HEK293T (cell line): ENCODE results near the gene KMT2A.

Experiments used
- ARNT ChIP-seq: fragments of 450-650 bp; IDR thresholded peaks from 2 replicates; pipeline ENCODE4 v1.6.1; 2017; ENCODE audit warnings: mild to moderate bottlenecking
- BHLHE40 ChIP-seq: fragments of 450-650 bp; IDR thresholded peaks from 2 replicates; pipeline ENCODE4 v1.6.1; 2016; ENCODE audit warnings: mild to moderate bottlenecking, moderate library complexity, borderline replicate concordance
- CTBP1 ChIP-seq: fragments of 450-650 bp; IDR thresholded peaks from 2 replicates; pipeline ENCODE4 v1.6.1; 2016; ENCODE audit warnings: borderline replicate concordance
- ELF4 ChIP-seq: fragments of 450-650 bp; IDR thresholded peaks from 2 replicates; pipeline ENCODE4 v1.6.1; 2017; ENCODE audit warnings: antibody characterized with exemption
- FOXK2 ChIP-seq: fragments of 450-650 bp; IDR thresholded peaks from 2 replicates; pipeline ENCODE4 v1.6.1; 2016; ENCODE audit warnings: mild to moderate bottlenecking
- FOXM1 ChIP-seq: fragments of 450-650 bp; IDR thresholded peaks from 2 replicates; pipeline ENCODE4 v1.6.1; 2017; ENCODE audit warnings: mild to moderate bottlenecking, borderline replicate concordance
- HDGF ChIP-seq: fragments of 450-650 bp; IDR thresholded peaks from 2 replicates; pipeline ENCODE4 v1.6.1; 2017; ENCODE audit warnings: antibody characterized with exemption, borderline replicate concordance
- LEF1 ChIP-seq: fragments of 450-650 bp; IDR thresholded peaks from 2 replicates; pipeline ENCODE4 v1.6.1; 2017; ENCODE audit warnings: mild to moderate bottlenecking, borderline replicate concordance
- NFRKB ChIP-seq: fragments of 450-650 bp; IDR thresholded peaks from 2 replicates; pipeline ENCODE4 v1.6.1; 2016; ENCODE audit warnings: mild to moderate bottlenecking, moderate library complexity
- SP1 ChIP-seq: fragments of 450-650 bp; IDR thresholded peaks from 2 replicates; pipeline ENCODE4 v1.6.1; 2017
- SUZ12 ChIP-seq: fragments of 450-650 bp; IDR thresholded peaks from 2 replicates; pipeline ENCODE4 v1.6.1; 2016; ENCODE audit warnings: mild to moderate bottlenecking
- TARDBP ChIP-seq: fragments of 450-650 bp; IDR thresholded peaks from 2 replicates; pipeline ENCODE4 v1.6.1; 2016
- TF ChIP-seq, protein P1 (sequence below): fragments of 450-650 bp; IDR thresholded peaks from 2 replicates; pipeline ENCODE4 v1.6.1; 2016

DNA sequence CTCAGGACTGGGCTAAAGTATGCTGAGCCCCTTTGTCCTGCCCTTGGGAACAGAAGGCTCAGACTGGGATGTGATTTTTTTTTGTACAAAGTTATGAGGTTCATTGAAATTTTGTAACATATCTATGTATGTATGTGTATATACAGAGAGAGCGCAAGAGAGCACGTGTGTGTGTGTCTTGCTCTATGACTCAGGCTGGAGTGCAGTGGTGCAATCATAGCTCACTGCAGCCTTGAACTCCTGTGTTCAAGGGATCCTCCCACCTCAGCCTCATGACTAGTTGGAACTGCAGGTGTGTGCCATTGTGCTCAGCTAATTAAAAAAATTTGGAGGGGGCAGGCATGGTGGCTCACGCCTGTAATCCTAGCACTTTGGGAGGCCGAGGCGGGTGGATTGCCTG, 100.4 kb downstream of the KMT2A start:
- TF ChIP-seq ARNT (no peak), TARDBP (no peak), ELF4 (no peak), SP1 (no peak), CTBP1 (no peak), FOXM1 (no peak), HDGF (no peak), SUZ12 (no peak), BHLHE40 (no peak), LEF1 (no peak), FOXK2 (no peak), NFRKB (no peak)
- TF ChIP-seq, protein P1, sequence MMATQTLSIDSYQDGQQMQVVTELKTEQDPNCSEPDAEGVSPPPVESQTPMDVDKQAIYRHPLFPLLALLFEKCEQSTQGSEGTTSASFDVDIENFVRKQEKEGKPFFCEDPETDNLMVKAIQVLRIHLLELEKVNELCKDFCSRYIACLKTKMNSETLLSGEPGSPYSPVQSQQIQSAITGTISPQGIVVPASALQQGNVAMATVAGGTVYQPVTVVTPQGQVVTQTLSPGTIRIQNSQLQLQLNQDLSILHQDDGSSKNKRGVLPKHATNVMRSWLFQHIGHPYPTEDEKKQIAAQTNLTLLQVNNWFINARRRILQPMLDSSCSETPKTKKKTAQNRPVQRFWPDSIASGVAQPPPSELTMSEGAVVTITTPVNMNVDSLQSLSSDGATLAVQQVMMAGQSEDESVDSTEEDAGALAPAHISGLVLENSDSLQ = no peak
